ENCODE data around the gene KLHL29. TPM values are rescaled to one million over a fixed set of nuclear protein-coding genes. Genes with fewer than 3 reads are reported as not detected.

KLHL29 gene
- total RNA-seq, 2 experiments from 2014 or later, result 2.5 to 2.7 TPM

- no peak for ATAC-seq (ENCODE audit: poor library complexity)
- Mint-ChIP-seq H3K27me3 (no peaks in the 10 kb centered on the region), H3K4me3 (no peak overlapping the region), H3K4me1 (ENCODE audit: low read depth) (no peaks in the 10 kb centered on the region), H3K9me3 (no peaks in the 10 kb centered on the region), H3K36me3 (ENCODE audit: low read depth) (peaks cover 66% of the 10 kb centered on the region), H3K27ac (no peak overlapping the region)
- CTCF ChIA-PET, result no interaction called here
- no peak overlapping the region for H3K4me3 ChIP-seq (ENCODE audit: low read length)
- H3K9me3 ChIP-seq (ENCODE audit: control insufficient read depth in 1 of 2, insufficient read depth in 1 of 2, low read length in 2 of 2), result no peaks in the 10 kb centered on the region
- intact Hi-C loops (cut with DNase I, micrococcal nuclease), result no loop called here
- DNase-seq, result no peak
- no peak overlapping the region for H3K27ac ChIP-seq (ENCODE audit: low read depth in 1 of 2, low read length in 2 of 2)
- no peaks in the 10 kb centered on the region for H3K4me1 ChIP-seq (ENCODE audit: insufficient read depth, low read length)
- TF ChIP-seq CTCF (IDR thresholded peaks at IDR 0.05), result no peak
- H3K36me3 ChIP-seq (ENCODE audit: insufficient read depth, low read length), result peaks cover 13% of the 10 kb centered on the region
- POLR2A ChIA-PET, result no interaction called here
- H3K27me3 ChIP-seq (ENCODE audit: control insufficient read depth in 1 of 2, insufficient read depth in 2 of 2, low read length in 2 of 2), result no peaks in the 10 kb centered on the region
Measured at GRCh38 chr2:23709311-23709710, 324.3 kb downstream of the KLHL29 start.

- TF ChIP-seq CTCF (IDR thresholded peaks at IDR 0.05), result no peak
- no peaks in the 10 kb centered on the region for H3K4me1 Mint-ChIP-seq (ENCODE audit: low read depth)
- DNase-seq (no peak), ATAC-seq (ENCODE audit: poor library complexity) (no peak)
- H3K27me3 Mint-ChIP-seq, result no peaks in the 10 kb centered on the region
- Histone ChIP-seq H3K9me3 (ENCODE audit: control insufficient read depth in 1 of 2, insufficient read depth in 1 of 2, low read length in 2 of 2) (no peaks in the 10 kb centered on the region), H3K27ac (ENCODE audit: low read depth in 1 of 2, low read length in 2 of 2) (no peak overlapping the region), H3K27me3 (ENCODE audit: control insufficient read depth in 1 of 2, insufficient read depth in 2 of 2, low read length in 2 of 2) (no peaks in the 10 kb centered on the region), H3K4me3 (ENCODE audit: low read length) (no peak overlapping the region), H3K36me3 (ENCODE audit: insufficient read depth, low read length) (peaks cover 17% of the 10 kb centered on the region), H3K4me1 (ENCODE audit: insufficient read depth, low read length) (no peaks in the 10 kb centered on the region)
- no peak overlapping the region for H3K27ac Mint-ChIP-seq
- H3K9me3 Mint-ChIP-seq, result no peaks in the 10 kb centered on the region
- H3K4me3 Mint-ChIP-seq, result no peak overlapping the region
- ChIA-PET POLR2A (no interaction called here), CTCF (no interaction called here)
- intact Hi-C loops (cut with DNase I, micrococcal nuclease), result no loop called here
- H3K36me3 Mint-ChIP-seq (ENCODE audit: low read depth), result peaks cover 62% of the 10 kb centered on the region
Measured at GRCh38 chr2:23711979-23712755, 327.2 kb downstream of the KLHL29 start.

GRCh38 chr2:23712756-23713151 is 327.8 kb downstream of the KLHL29 start:
- H3K4me1 ChIP-seq (ENCODE audit: insufficient read depth, low read length), result no peaks in the 10 kb centered on the region
- H3K9me3 ChIP-seq (ENCODE audit: control insufficient read depth in 1 of 2, insufficient read depth in 1 of 2, low read length in 2 of 2), result no peaks in the 10 kb centered on the region
- H3K4me1 Mint-ChIP-seq (ENCODE audit: low read depth), result no peaks in the 10 kb centered on the region
- H3K36me3 ChIP-seq (ENCODE audit: insufficient read depth, low read length), result peaks cover 16% of the 10 kb centered on the region
- no peak overlapping the region for H3K27ac ChIP-seq (ENCODE audit: low read depth in 1 of 2, low read length in 2 of 2)
- no peak overlapping the region for H3K27ac Mint-ChIP-seq
- no peak overlapping the region for H3K4me3 Mint-ChIP-seq
- ChIA-PET CTCF (no interaction called here), POLR2A (no interaction called here)
- no peak for DNase-seq
- no peak overlapping the region for H3K4me3 ChIP-seq (ENCODE audit: low read length)
- H3K27me3 Mint-ChIP-seq, result no peaks in the 10 kb centered on the region
- no peaks in the 10 kb centered on the region for H3K9me3 Mint-ChIP-seq
- TF ChIP-seq CTCF (IDR thresholded peaks at IDR 0.05), result no peak
- no peaks in the 10 kb centered on the region for H3K27me3 ChIP-seq (ENCODE audit: control insufficient read depth in 1 of 2, insufficient read depth in 2 of 2, low read length in 2 of 2)
- intact Hi-C loops (cut with DNase I, micrococcal nuclease), result no loop called here
- peaks cover 62% of the 10 kb centered on the region for H3K36me3 Mint-ChIP-seq (ENCODE audit: low read depth)
- ATAC-seq (ENCODE audit: poor library complexity), result no peak
